GM12872 (cell line): ENCODE data around the gene KAT6B.

Experiments used
- CTCF ChIP-seq: IDR thresholded peaks from 3 replicates; pipeline ENCODE4 v1.5.1; 2011; ENCODE audit warnings: low read depth, mild to moderate bottlenecking, low read length, moderate library complexity; ENCODE audit not compliant: insufficient read depth

The KAT6B gene

GRCh38 chr10:74934100-74934812 lies 107.9 kb downstream of the KAT6B start:
- TF ChIP-seq CTCF: no peak

- TF ChIP-seq CTCF: no peak
Observed at GRCh38 chr10:74936577-74937265, 110.3 kb downstream of the KAT6B start.

GRCh38 chr10:74937266-74937856 lies 111.0 kb downstream of the KAT6B start:
- no peak for TF ChIP-seq CTCF

GRCh38 chr10:74944205-74944604 lies 117.8 kb downstream of the KAT6B start:
- TF ChIP-seq CTCF: no peak

GRCh38 chr10:74947781-74948401 lies 121.5 kb downstream of the KAT6B start:
- TF ChIP-seq CTCF: no peak

- TF ChIP-seq CTCF: no peak
Observed at GRCh38 chr10:74949034-74949832, 122.8 kb downstream of the KAT6B start.
